ENCODE results near the gene RERE. TPM values are rescaled to one million over a fixed set of nuclear protein-coding genes. Genes with fewer than 3 reads are reported as not detected.

Gene RERE
- total RNA-seq, 1 donor: 55.0 TPM

- no peak overlapping the region for H3K4me3 ChIP-seq (ENCODE audit: insufficient read depth, low read length)
- no peaks in the 10 kb centered on the region for H3K79me2 ChIP-seq (ENCODE audit: insufficient read depth, low read length)
- peaks cover 8% of the 10 kb centered on the region for H3K27me3 ChIP-seq (ENCODE audit: insufficient read depth, low read length)
These were observed 495.8 kb downstream of the RERE start for GRCh38 chr1:8321612-8322011.

GRCh38 chr1:8318436-8318835, 499.0 kb downstream of the RERE start:
- no peaks in the 10 kb centered on the region for H3K79me2 ChIP-seq (ENCODE audit: insufficient read depth, low read length)
- H3K27ac ChIP-seq (ENCODE audit: low read depth, low read length): peak overlapping the region; percentile 45
- peaks cover 8% of the 10 kb centered on the region for H3K27me3 ChIP-seq (ENCODE audit: insufficient read depth, low read length)
- TF ChIP-seq CTCF (IDR thresholded peaks at IDR 0.05; ENCODE audit: extremely low read depth, low read depth, low read length): no peak
- H3K4me1 ChIP-seq (ENCODE audit: insufficient read depth, low read length): peaks cover 9% of the 10 kb centered on the region
- peak overlapping the region; percentile 87 for H2AFZ ChIP-seq (ENCODE audit: low read length)
- H3K4me3 ChIP-seq (ENCODE audit: insufficient read depth, low read length): peak overlapping the region; percentile 80
- H4K20me1 ChIP-seq (ENCODE audit: insufficient read depth, low read length): no peaks in the 10 kb centered on the region
- no peak for DNase-seq (ENCODE audit: insufficient read length, low spot score, missing footprints)
- H3K9me3 ChIP-seq (ENCODE audit: low read depth, low read length): no peaks in the 10 kb centered on the region
- H3K36me3 ChIP-seq (ENCODE audit: insufficient read depth, low read length): no peaks in the 10 kb centered on the region
- peak overlapping the region; percentile 87 for H3K4me2 ChIP-seq (ENCODE audit: insufficient read depth, low read length)

More at GRCh38 chr1:8321612-8322011, 495.8 kb downstream of the RERE start:
- Histone ChIP-seq H3K27ac (ENCODE audit: low read depth, low read length) (no peak overlapping the region), H3K4me1 (ENCODE audit: insufficient read depth, low read length) (peaks cover 6% of the 10 kb centered on the region), H3K9me3 (ENCODE audit: low read depth, low read length) (no peaks in the 10 kb centered on the region), H4K20me1 (ENCODE audit: insufficient read depth, low read length) (no peaks in the 10 kb centered on the region), H3K4me2 (ENCODE audit: insufficient read depth, low read length) (no peak overlapping the region), H3K36me3 (ENCODE audit: insufficient read depth, low read length) (no peaks in the 10 kb centered on the region), H2AFZ (ENCODE audit: low read length) (no peak overlapping the region)
- no peak for DNase-seq (ENCODE audit: insufficient read length, low spot score, missing footprints)
- no peak for TF ChIP-seq CTCF (IDR thresholded peaks at IDR 0.05; ENCODE audit: extremely low read depth, low read depth, low read length)

DNA sequence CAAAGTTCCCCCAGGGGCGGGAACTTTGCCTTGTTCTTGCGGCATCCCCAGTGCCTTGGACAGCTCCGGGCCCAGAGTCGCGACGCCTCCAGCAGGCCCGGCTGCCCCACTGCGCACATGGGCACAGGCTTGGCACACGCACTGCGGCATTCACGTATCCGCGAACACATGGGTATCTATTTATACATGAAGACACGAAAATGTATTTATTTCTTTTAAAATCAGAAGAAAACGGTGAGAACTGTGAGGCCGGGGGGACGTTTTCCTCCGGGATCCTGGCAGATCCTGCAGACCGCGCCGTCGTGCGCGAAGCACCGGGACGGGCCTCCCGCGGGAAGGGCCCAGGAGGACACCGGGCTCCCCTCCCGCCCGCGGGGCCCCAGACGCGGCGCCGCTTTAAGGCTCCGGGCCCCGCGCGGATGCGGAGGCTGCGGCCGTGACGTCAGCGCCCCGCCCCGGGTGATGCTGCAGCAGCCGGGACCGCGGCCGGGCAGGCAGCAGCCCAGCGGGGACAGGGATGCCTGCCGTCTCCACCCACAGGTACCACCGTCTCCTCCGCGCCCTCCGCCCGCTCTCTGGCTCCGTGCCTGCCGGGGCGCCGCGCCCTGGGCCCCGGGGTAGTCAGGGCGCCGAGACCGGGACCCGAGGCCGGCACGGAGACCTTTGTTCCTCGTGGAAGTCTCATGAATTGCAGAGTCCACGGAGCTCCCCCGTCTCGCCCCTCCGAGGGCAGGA, 499.6 kb downstream of the RERE start, which contains the start of gene SLC45A1:
Gene SLC45A1 (plus strand): TSS at position 468 of the 735 bp plus-strand sequence. CDS start 6,216 bp downstream, outside the sequence.
- H3K4me1 ChIP-seq (ENCODE audit: insufficient read depth, low read length): peaks cover 9% of the 10 kb centered on the region
- no peak for TF ChIP-seq CTCF (IDR thresholded peaks at IDR 0.05; ENCODE audit: extremely low read depth, low read depth, low read length)
- no peaks in the 10 kb centered on the region for H3K9me3 ChIP-seq (ENCODE audit: low read depth, low read length)
- peak within 1 kb of the TSS; percentile 45 for H3K27ac ChIP-seq (ENCODE audit: low read depth, low read length)
- DNase-seq (ENCODE audit: insufficient read length, low spot score, missing footprints): peak; percentile 99
- no peaks in the 10 kb centered on the region for H3K79me2 ChIP-seq (ENCODE audit: insufficient read depth, low read length)
- H3K4me2 ChIP-seq (ENCODE audit: insufficient read depth, low read length): peak within 1 kb of the TSS; percentile 87
- no peaks in the 10 kb centered on the region for H4K20me1 ChIP-seq (ENCODE audit: insufficient read depth, low read length)
- peaks cover 8% of the 10 kb centered on the region for H3K27me3 ChIP-seq (ENCODE audit: insufficient read depth, low read length)
- H3K36me3 ChIP-seq (ENCODE audit: insufficient read depth, low read length): no peaks in the 10 kb centered on the region
- H2AFZ ChIP-seq (ENCODE audit: low read length): peak within 1 kb of the TSS; percentile 87
- H3K4me3 ChIP-seq (ENCODE audit: insufficient read depth, low read length): peak within 1 kb of the TSS; percentile 80

All from osteoblast (primary cell).